AG09309 (cell line): ENCODE measurements around the gene RALGPS1.

ENCODE experiments used
- DNase-seq: peaks from one replicate; pipeline ENCODE4 v3.0.0-alpha.2; 2010; ENCODE audit warnings: low read depth
- H3K4me3 ChIP-seq: 2 replicates; pipeline ENCODE4 v1.5.1; 2011; ENCODE audit warnings: mild to moderate bottlenecking, low read depth, low read length, moderate library complexity; ENCODE audit not compliant: control insufficient read depth
- TF ChIP-seq, protein P1 (sequence below): IDR thresholded peaks from 2 replicates; pipeline ENCODE4 v1.5.1; 2011; ENCODE audit warnings: mild to moderate bottlenecking, low read depth, low read length, inconsistent platforms; ENCODE audit not compliant: insufficient read depth, control insufficient read depth; ENCODE audit errors: missing control alignments

RALGPS1 gene

GRCh38 chr9:127058645-127059021, 144.1 kb downstream of the RALGPS1 start:
- no peak for DNase-seq
- TF ChIP-seq, protein P1, sequence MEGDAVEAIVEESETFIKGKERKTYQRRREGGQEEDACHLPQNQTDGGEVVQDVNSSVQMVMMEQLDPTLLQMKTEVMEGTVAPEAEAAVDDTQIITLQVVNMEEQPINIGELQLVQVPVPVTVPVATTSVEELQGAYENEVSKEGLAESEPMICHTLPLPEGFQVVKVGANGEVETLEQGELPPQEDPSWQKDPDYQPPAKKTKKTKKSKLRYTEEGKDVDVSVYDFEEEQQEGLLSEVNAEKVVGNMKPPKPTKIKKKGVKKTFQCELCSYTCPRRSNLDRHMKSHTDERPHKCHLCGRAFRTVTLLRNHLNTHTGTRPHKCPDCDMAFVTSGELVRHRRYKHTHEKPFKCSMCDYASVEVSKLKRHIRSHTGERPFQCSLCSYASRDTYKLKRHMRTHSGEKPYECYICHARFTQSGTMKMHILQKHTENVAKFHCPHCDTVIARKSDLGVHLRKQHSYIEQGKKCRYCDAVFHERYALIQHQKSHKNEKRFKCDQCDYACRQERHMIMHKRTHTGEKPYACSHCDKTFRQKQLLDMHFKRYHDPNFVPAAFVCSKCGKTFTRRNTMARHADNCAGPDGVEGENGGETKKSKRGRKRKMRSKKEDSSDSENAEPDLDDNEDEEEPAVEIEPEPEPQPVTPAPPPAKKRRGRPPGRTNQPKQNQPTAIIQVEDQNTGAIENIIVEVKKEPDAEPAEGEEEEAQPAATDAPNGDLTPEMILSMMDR = no peak
- no peak overlapping the region for H3K4me3 ChIP-seq

GRCh38 chr9:127059030-127059429, 144.4 kb downstream of the RALGPS1 start:
- H3K4me3 ChIP-seq = no peak overlapping the region
- no peak for DNase-seq
- TF ChIP-seq, protein P1 = no peak

- DNase-seq = no peak
- TF ChIP-seq, protein P1 = no peak
- no peak overlapping the region for H3K4me3 ChIP-seq
These were observed 145.3 kb downstream of the RALGPS1 start for GRCh38 chr9:127059765-127060361.

DNA sequence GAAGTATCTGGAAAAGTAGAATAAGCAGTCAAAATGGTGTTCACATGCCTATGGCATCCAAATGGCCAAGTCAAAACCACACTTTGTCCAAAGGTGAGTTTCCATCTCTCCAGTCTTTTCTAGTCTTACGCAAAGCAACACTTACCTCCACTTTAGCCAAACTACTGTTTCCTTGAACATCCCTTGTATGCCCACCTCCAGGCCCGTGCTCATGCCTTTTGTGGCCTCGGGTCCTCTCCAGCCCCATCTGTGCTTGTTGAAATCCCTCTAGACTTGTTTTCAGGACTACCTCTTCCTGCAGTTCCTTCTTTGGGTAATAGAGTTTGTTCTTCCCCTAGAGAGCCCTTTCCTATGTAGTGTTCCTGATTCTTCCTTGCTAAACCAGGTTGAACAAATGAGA, 146.8 kb downstream of the RALGPS1 start:
- DNase-seq = no peak
- TF ChIP-seq, protein P1 = no peak
- no peak overlapping the region for H3K4me3 ChIP-seq

DNA sequence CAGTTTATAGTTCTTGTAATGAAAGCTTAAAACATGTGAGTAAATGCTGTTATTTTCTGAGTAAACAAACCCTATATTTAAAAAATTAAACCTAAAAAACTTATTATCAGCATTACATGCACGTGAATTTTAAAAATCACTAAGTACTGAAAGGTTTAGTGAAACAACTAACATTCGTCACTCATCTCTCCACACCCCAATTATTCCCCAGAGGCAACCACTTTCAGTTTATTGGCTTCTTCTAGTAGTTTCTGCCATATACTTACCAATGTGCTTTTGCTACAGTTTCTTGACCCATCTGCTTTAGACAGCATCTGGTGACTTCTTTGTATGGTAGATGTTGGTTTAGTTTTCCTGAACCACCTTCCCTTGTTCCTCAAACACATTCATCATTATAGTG, 149.8 kb downstream of the RALGPS1 start:
- H3K4me3 ChIP-seq = no peak overlapping the region
- no peak for DNase-seq
- TF ChIP-seq, protein P1 = no peak

- TF ChIP-seq, protein P1 = no peak
- DNase-seq = peak; percentile 21
These were observed 151.0 kb downstream of the RALGPS1 start for GRCh38 chr9:127065592-127065991.

More at GRCh38 chr9:127065592-127065991, 151.0 kb downstream of the RALGPS1 start:
- no peak overlapping the region for H3K4me3 ChIP-seq
